Stomach smooth muscle (tissue), 2 donors: ENCODE measurements around the gene EGLN1.

Source experiments
- H3K27ac ChIP-seq: one replicate; pipeline ENCODE4 v1.7.0; 2013; ENCODE audit warnings: mild to moderate bottlenecking, low read length, inconsistent platforms
- H3K27me3 ChIP-seq, 2 donors: one replicate each; pipeline ENCODE4 v1.7.0; 2013; ENCODE audit warnings: low read length in 2 of 2; ENCODE audit not compliant: insufficient read depth in 2 of 2, control insufficient read depth in 1 of 2
- H3K36me3 ChIP-seq, 2 donors: one replicate each; pipeline ENCODE4 v1.7.0; 2013; ENCODE audit warnings: low read length in 2 of 2; ENCODE audit not compliant: control insufficient read depth in 2 of 2, insufficient read depth in 2 of 2
- H3K4me1 ChIP-seq: one replicate; pipeline ENCODE4 v1.7.0; 2013; ENCODE audit warnings: low read length; ENCODE audit not compliant: control insufficient read depth, insufficient read depth
- H3K4me3 ChIP-seq, 2 donors: one replicate each; pipeline ENCODE4 v1.7.0; 2013; ENCODE audit warnings: low read length in 2 of 2
- H3K9ac ChIP-seq, 2 donors: one replicate each; pipeline ENCODE4 v1.7.0; 2013; ENCODE audit warnings: low read length in 2 of 2, mild to moderate bottlenecking in 1 of 2
- H3K9me3 ChIP-seq, 2 donors: one replicate each; pipeline ENCODE4 v1.7.0; 2013; ENCODE audit warnings: low read length in 2 of 2; ENCODE audit not compliant: control insufficient read depth in 2 of 2
- donor health status: healthy.
- donor health status: Pancreatic carcinoma.

EGLN1 gene

GRCh38 chr1:231383159-231383860, 38.8 kb downstream of the EGLN1 start:
- no peak overlapping the region for H3K27ac ChIP-seq
- H3K36me3 ChIP-seq, result no peaks in the 10 kb centered on the region
- H3K27me3 ChIP-seq, result no peaks in the 10 kb centered on the region
- H3K9me3 ChIP-seq, result no peaks in the 10 kb centered on the region
- H3K4me1 ChIP-seq, result peaks cover 2% of the 10 kb centered on the region
- H3K4me3 ChIP-seq, result no peak overlapping the region
- no peak overlapping the region for H3K9ac ChIP-seq

GRCh38 chr1:231382426-231382825, 39.7 kb downstream of the EGLN1 start:
- H3K27me3 ChIP-seq, result no peaks in the 10 kb centered on the region
- no peaks in the 10 kb centered on the region for H3K9me3 ChIP-seq
- peaks cover 2% of the 10 kb centered on the region for H3K4me1 ChIP-seq
- H3K9ac ChIP-seq, result peak overlapping the region in 1 of 2 donors; percentile 13
- no peak overlapping the region for H3K27ac ChIP-seq
- H3K4me3 ChIP-seq, result no peak overlapping the region
- H3K36me3 ChIP-seq, result no peaks in the 10 kb centered on the region

- H3K4me3 ChIP-seq, result no peak overlapping the region
- no peaks in the 10 kb centered on the region for H3K27me3 ChIP-seq
- no peaks in the 10 kb centered on the region for H3K9me3 ChIP-seq
- no peaks in the 10 kb centered on the region for H3K36me3 ChIP-seq
- H3K27ac ChIP-seq, result no peak overlapping the region
- no peak overlapping the region for H3K9ac ChIP-seq
- H3K4me1 ChIP-seq, result peaks cover 2% of the 10 kb centered on the region
These were observed 40.4 kb downstream of the EGLN1 start for GRCh38 chr1:231381729-231382128.

GRCh38 chr1:231376875-231377549, 45.1 kb downstream of the EGLN1 start:
- Histone ChIP-seq H3K4me3 (no peak overlapping the region), H3K4me1 (no peaks in the 10 kb centered on the region), H3K9ac (no peak overlapping the region), H3K36me3 (no peaks in the 10 kb centered on the region), H3K27ac (no peak overlapping the region), H3K27me3 (no peaks in the 10 kb centered on the region), H3K9me3 (no peaks in the 10 kb centered on the region)

- Histone ChIP-seq H3K4me1 (no peaks in the 10 kb centered on the region), H3K36me3 (no peaks in the 10 kb centered on the region), H3K27me3 (no peaks in the 10 kb centered on the region), H3K27ac (no peak overlapping the region), H3K9me3 (no peaks in the 10 kb centered on the region), H3K9ac (no peak overlapping the region), H3K4me3 (no peak overlapping the region)
These were observed 46.0 kb downstream of the EGLN1 start for GRCh38 chr1:231376101-231376500.

- Histone ChIP-seq H3K4me1 (no peaks in the 10 kb centered on the region), H3K36me3 (peaks cover 2% of the 10 kb centered on the region in 2 donors), H3K9ac (no peak overlapping the region), H3K4me3 (no peak overlapping the region), H3K27me3 (no peaks in the 10 kb centered on the region), H3K27ac (no peak overlapping the region), H3K9me3 (no peaks in the 10 kb centered on the region)
These were observed 47.7 kb downstream of the EGLN1 start for GRCh38 chr1:231374394-231374793.

- H3K4me1 ChIP-seq, result no peaks in the 10 kb centered on the region
- H3K9me3 ChIP-seq, result no peaks in the 10 kb centered on the region
- H3K4me3 ChIP-seq, result no peak overlapping the region
- no peaks in the 10 kb centered on the region for H3K27me3 ChIP-seq
- no peak overlapping the region for H3K27ac ChIP-seq
- H3K36me3 ChIP-seq, result peaks cover 2 to 7% of the 10 kb centered on the region in 2 donors
- no peak overlapping the region for H3K9ac ChIP-seq
These were observed 49.6 kb downstream of the EGLN1 start for GRCh38 chr1:231372501-231372900.

GRCh38 chr1:231369282-231369681, 52.8 kb downstream of the EGLN1 start:
- Histone ChIP-seq H3K36me3 (peaks cover 2 to 7% of the 10 kb centered on the region in 2 donors), H3K9ac (no peak overlapping the region), H3K4me3 (no peak overlapping the region), H3K27me3 (no peaks in the 10 kb centered on the region), H3K4me1 (no peaks in the 10 kb centered on the region), H3K9me3 (no peaks in the 10 kb centered on the region), H3K27ac (no peak overlapping the region)

- Histone ChIP-seq H3K36me3 (peaks cover 0 to 3% of the 10 kb centered on the region in 2 donors), H3K27ac (no peak overlapping the region), H3K9me3 (no peaks in the 10 kb centered on the region), H3K9ac (no peak overlapping the region), H3K4me3 (no peak overlapping the region), H3K4me1 (no peaks in the 10 kb centered on the region), H3K27me3 (no peaks in the 10 kb centered on the region)
These were observed 57.9 kb downstream of the EGLN1 start for GRCh38 chr1:231364192-231364591.

GRCh38 chr1:231363624-231364023, 58.5 kb downstream of the EGLN1 start:
- Histone ChIP-seq H3K4me3 (no peak overlapping the region), H3K9me3 (no peaks in the 10 kb centered on the region), H3K9ac (no peak overlapping the region), H3K4me1 (no peaks in the 10 kb centered on the region), H3K36me3 (no peaks in the 10 kb centered on the region), H3K27me3 (no peaks in the 10 kb centered on the region), H3K27ac (no peak overlapping the region)

- no peak overlapping the region for H3K4me3 ChIP-seq
- H3K27ac ChIP-seq, result no peak overlapping the region
- no peaks in the 10 kb centered on the region for H3K36me3 ChIP-seq
- H3K9ac ChIP-seq, result no peak overlapping the region
- H3K27me3 ChIP-seq, result no peaks in the 10 kb centered on the region
- peaks cover 3% of the 10 kb centered on the region for H3K4me1 ChIP-seq
- H3K9me3 ChIP-seq, result no peaks in the 10 kb centered on the region
These were observed 59.8 kb downstream of the EGLN1 start for GRCh38 chr1:231362325-231362724.
